ENCODE results near the gene RYR2.

Gene RYR2
- long read RNA-seq, donor 1 = 0 reads
- long read RNA-seq, donor 2 = 0 reads
- long read RNA-seq, donor 3 = 0 reads
- long read RNA-seq, donor 4 = 0 reads
- long read RNA-seq, donor 5 = 0 reads
- long read RNA-seq, donor 6 = 0 reads
- long read RNA-seq, donor 7 = 0 reads
- long read RNA-seq, donor 8 = 0 reads

GRCh38 chr1:237041795-237042525 is at the start of gene RYR2:
Gene RYR2 (plus strand): TSS chr1:237042184. CDS start chr1:237042522, 338 bp downstream.
- peak; percentile 46 for DNase-seq

- DNase-seq = no peak
Measured at GRCh38 chr1:236992449-236992848, 49.5 kb upstream of the RYR2 start.

GRCh38 chr1:236994450-236994849 is 47.5 kb upstream of the RYR2 start:
- no peak for DNase-seq

GRCh38 chr1:236997361-236997760 is 44.6 kb upstream of the RYR2 start:
- DNase-seq = no peak

GRCh38 chr1:236997882-236998281 is 44.1 kb upstream of the RYR2 start:
- peak; percentile 6 for DNase-seq

- DNase-seq = no peak
Measured at GRCh38 chr1:236998546-236998945, 43.4 kb upstream of the RYR2 start.

- no peak for DNase-seq
Measured at GRCh38 chr1:237000191-237000590, 41.8 kb upstream of the RYR2 start.

- DNase-seq = no peak
Measured at GRCh38 chr1:237003516-237003915, 38.5 kb upstream of the RYR2 start.

GRCh38 chr1:237004116-237004515 is 37.9 kb upstream of the RYR2 start, which contains the start of gene MT1HL1:
Gene MT1HL1 (minus strand): TSS chr1:237004441. CDS start chr1:237004372, 69 bp downstream.
- DNase-seq = no peak

GRCh38 chr1:237005674-237006073 is 36.3 kb upstream of the RYR2 start:
- DNase-seq = no peak

GRCh38 chr1:237007147-237007881 is 34.7 kb upstream of the RYR2 start:
- DNase-seq = no peak

GRCh38 chr1:237009611-237010010 is 32.4 kb upstream of the RYR2 start:
- no peak for DNase-seq

- DNase-seq = no peak
Measured at GRCh38 chr1:237011432-237011831, 30.6 kb upstream of the RYR2 start.

- DNase-seq = no peak
Measured at GRCh38 chr1:237012361-237012760, 29.6 kb upstream of the RYR2 start.

GRCh38 chr1:237012788-237013383 is 29.1 kb upstream of the RYR2 start:
- no peak for DNase-seq

- DNase-seq = no peak
Measured at GRCh38 chr1:237013608-237014007, 28.4 kb upstream of the RYR2 start.

- no peak for DNase-seq
Measured at GRCh38 chr1:237016626-237017025, 25.4 kb upstream of the RYR2 start.

GRCh38 chr1:237018896-237019295 is 23.1 kb upstream of the RYR2 start:
- DNase-seq = no peak

- DNase-seq = no peak
Measured at GRCh38 chr1:237025358-237026074, 16.5 kb upstream of the RYR2 start.

GRCh38 chr1:237029240-237029639 is 12.7 kb upstream of the RYR2 start:
- DNase-seq = no peak

GRCh38 chr1:237029850-237030535 is 12.0 kb upstream of the RYR2 start:
- DNase-seq = no peak

GRCh38 chr1:237031480-237031879 is 10.5 kb upstream of the RYR2 start:
- DNase-seq = no peak

All from right kidney (tissue), 9 donors.